ENCODE measurements around the gene SCGN.

SCGN gene

GRCh38 chr6:25623065-25623464 is 28.9 kb upstream of the SCGN start:
- H3K4me2 ChIP-seq (ENCODE audit: low read depth, low read length, poor library complexity, severe bottlenecking) = no peak overlapping the region
- no peaks in the 10 kb centered on the region for H3K9me3 ChIP-seq (ENCODE audit: insufficient read depth, low read depth, low read length)
- no peak overlapping the region for H3K4me3 ChIP-seq (ENCODE audit: low read length, poor library complexity, severe bottlenecking)
- no peaks in the 10 kb centered on the region for H4K20me1 ChIP-seq (ENCODE audit: insufficient read depth, low read length, poor library complexity, severe bottlenecking)
- no peak overlapping the region for H3K9ac ChIP-seq (ENCODE audit: low read depth, low read length, poor library complexity, severe bottlenecking)
- peaks cover 24% of the 10 kb centered on the region for H3K4me1 ChIP-seq (ENCODE audit: insufficient read depth, low read length, poor library complexity, severe bottlenecking)
- H3K27me3 ChIP-seq (ENCODE audit: insufficient read depth, low read length, poor library complexity, severe bottlenecking) = no peaks in the 10 kb centered on the region
- H3F3A ChIP-seq (ENCODE audit: low read depth) = no peaks in the 10 kb centered on the region
- TF ChIP-seq CTCF (conservative IDR thresholded peaks at IDR 0.05; ENCODE audit: low read length) = no peak
- no peak for TF ChIP-seq EZH2phosphoT487 (IDR thresholded peaks at IDR 0.05; ENCODE audit: borderline replicate concordance)
- H2AFZ ChIP-seq (ENCODE audit: low read length) = no peak overlapping the region
- no peaks in the 10 kb centered on the region for H3K79me2 ChIP-seq (ENCODE audit: insufficient read depth, low read length)
- no peaks in the 10 kb centered on the region for H3K36me3 ChIP-seq (ENCODE audit: insufficient read depth, low read length)
- H3K9me2 ChIP-seq (replicated peaks; ENCODE audit: low read depth, low read length) = no peaks in the 10 kb centered on the region

GRCh38 chr6:25623879-25624278 is 28.1 kb upstream of the SCGN start:
- Histone ChIP-seq H3K4me1 (ENCODE audit: insufficient read depth, low read length, poor library complexity, severe bottlenecking) (peaks cover 16% of the 10 kb centered on the region), H3K27me3 (ENCODE audit: insufficient read depth, low read length, poor library complexity, severe bottlenecking) (no peaks in the 10 kb centered on the region), H3K9me2 (replicated peaks; ENCODE audit: low read depth, low read length) (no peaks in the 10 kb centered on the region), H4K20me1 (ENCODE audit: insufficient read depth, low read length, poor library complexity, severe bottlenecking) (no peaks in the 10 kb centered on the region), H3K4me2 (ENCODE audit: low read depth, low read length, poor library complexity, severe bottlenecking) (no peak overlapping the region), H2AFZ (ENCODE audit: low read length) (no peak overlapping the region; the same call in 1 of the 2 replicates), H3K9ac (ENCODE audit: low read depth, low read length, poor library complexity, severe bottlenecking) (no peak overlapping the region), H3F3A (ENCODE audit: low read depth) (no peaks in the 10 kb centered on the region), H3K79me2 (ENCODE audit: insufficient read depth, low read length) (no peaks in the 10 kb centered on the region), H3K4me3 (ENCODE audit: low read length, poor library complexity, severe bottlenecking) (no peak overlapping the region), H3K36me3 (ENCODE audit: insufficient read depth, low read length) (no peaks in the 10 kb centered on the region), H3K9me3 (ENCODE audit: insufficient read depth, low read depth, low read length) (no peaks in the 10 kb centered on the region)
- no peak for TF ChIP-seq EZH2phosphoT487 (IDR thresholded peaks at IDR 0.05; ENCODE audit: borderline replicate concordance)
- no peak for TF ChIP-seq CTCF (conservative IDR thresholded peaks at IDR 0.05; ENCODE audit: low read length)

GRCh38 chr6:25627001-25627400 is 25.0 kb upstream of the SCGN start:
- Histone ChIP-seq H3K79me2 (ENCODE audit: insufficient read depth, low read length) (no peaks in the 10 kb centered on the region), H2AFZ (ENCODE audit: low read length) (no peak overlapping the region), H3K4me1 (ENCODE audit: insufficient read depth, low read length, poor library complexity, severe bottlenecking) (peaks cover 10% of the 10 kb centered on the region), H3K9ac (ENCODE audit: low read depth, low read length, poor library complexity, severe bottlenecking) (no peak overlapping the region), H3F3A (ENCODE audit: low read depth) (no peaks in the 10 kb centered on the region), H3K27me3 (ENCODE audit: insufficient read depth, low read length, poor library complexity, severe bottlenecking) (no peaks in the 10 kb centered on the region), H3K9me2 (replicated peaks; ENCODE audit: low read depth, low read length) (no peaks in the 10 kb centered on the region), H3K9me3 (ENCODE audit: insufficient read depth, low read depth, low read length) (no peaks in the 10 kb centered on the region), H3K4me3 (ENCODE audit: low read length, poor library complexity, severe bottlenecking) (no peak overlapping the region), H3K4me2 (ENCODE audit: low read depth, low read length, poor library complexity, severe bottlenecking) (no peak overlapping the region), H3K36me3 (ENCODE audit: insufficient read depth, low read length) (no peaks in the 10 kb centered on the region), H4K20me1 (ENCODE audit: insufficient read depth, low read length, poor library complexity, severe bottlenecking) (no peaks in the 10 kb centered on the region)
- no peak for TF ChIP-seq CTCF (conservative IDR thresholded peaks at IDR 0.05; ENCODE audit: low read length)
- TF ChIP-seq EZH2phosphoT487 (IDR thresholded peaks at IDR 0.05; ENCODE audit: borderline replicate concordance) = no peak

Data from Loucy (cell line).